Dermis blood vessel endothelial cell (primary cell): ENCODE measurements around the gene C1QTNF6. TPM values are rescaled to one million over a fixed set of nuclear protein-coding genes. Genes with fewer than 3 reads are reported as not detected.

Experiments
- DNase-seq: peaks from one replicate; pipeline ENCODE4 v3.0.0; 2010
- total RNA-seq: library from RNA; depleted of rRNA; stranded (reverse); fragments of >200 nt; gene quantifications from 2 replicates; pipeline ENCODE4 v1.2.3, GENCODE V29; 2014

C1QTNF6 gene
- total RNA-seq, 1 donor from 2014 or later = 3.1 TPM

- no peak for DNase-seq
These were observed 2.3 kb upstream of the C1QTNF6 start for GRCh38 chr22:37190262-37190780.

DNA sequence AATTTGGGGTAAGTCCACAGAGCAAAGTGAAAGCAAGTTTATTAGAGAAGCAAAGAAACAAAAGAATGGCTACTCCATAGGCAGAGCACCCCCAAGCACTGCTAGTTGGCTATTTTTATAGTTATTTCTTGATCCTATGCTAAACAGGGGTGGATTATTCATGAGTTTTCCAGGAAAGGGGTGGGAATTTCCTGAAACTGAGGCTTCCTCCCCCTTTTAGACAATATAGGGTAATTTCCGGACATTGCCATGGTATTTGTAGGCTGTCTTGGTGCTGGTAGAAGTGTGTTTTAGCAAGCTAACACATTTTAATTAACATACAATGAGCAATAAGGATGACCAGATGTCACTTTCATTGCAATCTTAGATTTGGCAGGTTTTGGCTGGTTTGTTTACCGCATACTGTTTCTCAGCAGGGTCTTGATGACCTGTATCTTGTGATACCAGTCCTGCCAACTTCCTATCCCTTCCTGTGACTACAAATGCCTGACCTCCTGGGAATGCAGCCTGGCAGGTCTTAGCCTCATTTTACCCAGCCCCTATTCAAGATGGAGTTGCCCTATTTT is 937 bp upstream of the C1QTNF6 start:
- DNase-seq = peak; percentile 91

GRCh38 chr22:37187552-37187890 is 526 bp downstream of the C1QTNF6 start:
- DNase-seq = peak; percentile 76

DNA sequence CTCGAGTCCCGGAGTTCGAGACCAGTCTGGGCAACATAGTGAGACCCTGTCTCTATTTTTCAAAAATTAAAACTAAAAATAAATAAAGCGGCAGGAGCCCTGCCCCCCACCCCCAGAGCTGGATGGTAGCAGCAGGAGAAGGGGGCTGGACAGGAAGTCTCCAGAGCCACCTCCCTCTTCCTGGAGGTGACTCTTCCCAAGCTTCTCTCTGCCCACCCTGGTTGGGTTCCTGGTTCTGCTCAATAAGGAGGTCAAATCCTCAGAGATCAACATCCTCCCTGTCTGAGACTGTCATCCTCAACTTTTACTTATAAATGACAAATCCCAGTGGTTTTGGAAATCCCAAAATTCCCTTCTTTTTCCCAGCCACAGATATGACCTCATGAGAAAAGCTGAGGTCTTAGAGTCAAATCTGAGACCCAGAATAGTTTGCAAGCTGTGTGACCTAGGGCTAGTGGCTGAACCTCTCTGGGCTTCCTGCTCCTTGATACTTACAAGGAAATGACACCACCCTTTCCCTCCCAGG is 987 bp downstream of the C1QTNF6 start:
- peak; percentile 59 for DNase-seq

GRCh38 chr22:37186228-37186996 is 1.6 kb downstream of the C1QTNF6 start:
- peak; percentile 94 for DNase-seq

DNA sequence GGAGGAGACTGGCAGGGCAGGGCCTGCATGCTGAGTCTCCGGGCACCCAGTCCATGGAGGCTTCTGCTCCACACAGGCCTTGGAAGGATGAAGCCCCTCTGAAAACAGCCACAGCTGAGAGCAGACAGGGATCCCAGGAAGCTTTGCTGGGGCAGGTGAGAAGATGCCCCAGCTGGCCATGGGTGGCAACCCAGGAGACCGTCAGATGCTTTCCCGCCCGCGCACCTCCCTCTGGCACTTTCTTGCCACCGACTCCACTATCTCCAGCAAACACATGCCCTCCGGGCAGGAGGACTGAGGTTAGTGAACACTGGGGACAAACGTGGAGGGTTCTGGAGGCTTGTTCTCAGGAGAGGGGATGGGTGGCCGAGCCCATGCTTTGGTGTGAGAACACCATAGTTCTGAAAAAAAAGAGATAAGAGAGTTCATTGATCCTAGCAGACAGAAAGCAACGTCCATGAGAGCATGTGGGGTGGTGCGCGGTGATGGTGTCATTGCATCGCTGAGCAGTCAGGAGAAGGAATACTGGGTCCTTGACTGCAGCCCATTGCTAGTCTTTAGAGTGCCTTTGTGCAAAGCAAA is 2.3 kb downstream of the C1QTNF6 start:
- DNase-seq = no peak

GRCh38 chr22:37184816-37185541 is 3.1 kb downstream of the C1QTNF6 start:
- DNase-seq = no peak

- DNase-seq = no peak
These were observed 3.7 kb downstream of the C1QTNF6 start for GRCh38 chr22:37184380-37184755.

GRCh38 chr22:37183432-37184379 is 4.3 kb downstream of the C1QTNF6 start:
- no peak for DNase-seq

DNA sequence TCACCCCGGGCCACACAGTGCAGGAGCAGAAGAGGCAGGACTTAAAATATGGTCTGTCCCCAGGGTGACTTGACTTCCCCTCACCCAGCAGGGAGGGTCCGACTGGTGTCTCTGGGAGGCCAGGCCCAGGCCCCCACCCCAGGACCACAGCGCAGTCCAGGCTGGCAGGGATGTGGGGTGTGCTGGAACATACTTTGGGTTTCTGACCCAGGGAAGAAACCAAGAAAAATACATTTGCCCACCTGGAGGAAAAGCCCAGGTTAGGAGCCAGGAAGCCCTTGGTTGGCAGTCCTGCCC is 5.2 kb downstream of the C1QTNF6 start:
- no peak for DNase-seq

DNA sequence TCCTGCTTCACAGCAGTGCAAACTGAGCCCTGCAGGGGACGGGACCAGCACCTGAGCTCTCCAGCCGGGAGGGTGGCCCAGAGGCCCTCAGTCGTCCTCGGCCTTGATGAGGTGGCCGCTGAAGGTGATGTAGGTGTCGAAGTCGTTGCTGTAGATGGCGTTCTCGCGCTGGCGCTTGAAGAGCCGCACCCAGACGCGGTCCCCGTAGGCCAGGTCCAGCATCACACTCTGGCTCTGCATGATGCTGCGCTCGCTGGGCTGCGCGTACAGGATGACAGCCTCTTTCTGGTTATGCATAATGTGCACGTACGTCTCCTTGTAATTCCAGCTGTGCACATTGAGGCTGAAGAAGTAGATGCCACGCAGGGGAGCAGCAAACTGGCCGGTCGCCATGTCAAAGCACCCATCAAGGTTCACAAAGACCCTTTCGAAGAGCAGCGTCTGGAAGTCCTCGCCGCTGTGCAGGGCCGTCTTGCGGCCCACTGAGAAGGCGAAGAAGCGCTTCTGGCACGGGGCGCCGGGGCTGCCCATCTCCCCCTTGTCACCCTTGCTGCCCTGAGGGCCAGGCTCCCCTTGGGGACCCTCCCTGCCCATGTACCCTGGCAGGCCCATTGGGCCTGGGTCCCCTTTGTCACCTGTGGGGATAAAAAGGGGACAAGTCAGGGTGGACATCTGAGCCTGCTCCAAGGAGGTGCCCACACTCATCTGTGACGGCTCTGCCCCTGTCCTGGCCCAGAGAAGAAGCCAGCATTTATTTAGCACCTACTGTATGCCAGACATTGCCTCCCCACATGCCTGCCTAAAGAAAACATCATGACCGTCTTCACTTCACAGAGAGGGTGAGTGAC is 5.7 kb downstream of the C1QTNF6 start:
- no peak for DNase-seq

GRCh38 chr22:37181681-37182080 is 6.4 kb downstream of the C1QTNF6 start:
- no peak for DNase-seq

DNA sequence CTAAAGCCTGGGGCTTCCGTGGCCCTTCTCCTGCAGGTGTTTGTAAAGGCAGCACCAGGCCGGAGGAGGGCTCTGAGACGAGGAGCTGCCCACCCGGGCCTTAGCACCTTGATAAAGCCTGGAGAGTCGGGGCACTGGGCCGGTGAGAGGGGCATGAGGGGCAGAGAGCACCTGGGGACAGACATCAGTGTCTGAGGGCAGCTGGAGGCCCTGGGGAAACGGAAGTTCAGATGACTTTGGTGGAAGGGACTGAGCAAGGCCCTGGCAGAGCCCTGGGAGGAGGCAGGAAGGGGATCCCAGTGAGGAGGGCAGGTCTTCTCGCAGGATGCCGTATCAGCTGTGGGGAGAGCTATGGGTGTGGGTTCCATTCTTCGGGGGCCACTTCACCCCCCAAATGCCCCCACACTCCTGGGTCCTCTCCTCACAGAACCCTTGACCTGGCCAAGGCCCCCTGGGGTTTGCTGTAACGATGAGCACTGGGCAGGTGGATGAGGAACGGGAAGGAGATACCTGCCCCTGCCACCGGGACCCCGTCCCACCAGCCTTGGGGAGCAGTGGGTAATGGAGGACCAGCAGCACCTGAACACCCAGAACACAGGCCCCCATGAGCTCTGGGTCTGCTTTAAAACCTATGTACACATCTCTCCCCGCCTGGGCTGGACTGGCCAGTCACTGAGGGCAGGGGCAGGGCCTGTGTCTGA is 7.4 kb downstream of the C1QTNF6 start:
- no peak for DNase-seq

DNA sequence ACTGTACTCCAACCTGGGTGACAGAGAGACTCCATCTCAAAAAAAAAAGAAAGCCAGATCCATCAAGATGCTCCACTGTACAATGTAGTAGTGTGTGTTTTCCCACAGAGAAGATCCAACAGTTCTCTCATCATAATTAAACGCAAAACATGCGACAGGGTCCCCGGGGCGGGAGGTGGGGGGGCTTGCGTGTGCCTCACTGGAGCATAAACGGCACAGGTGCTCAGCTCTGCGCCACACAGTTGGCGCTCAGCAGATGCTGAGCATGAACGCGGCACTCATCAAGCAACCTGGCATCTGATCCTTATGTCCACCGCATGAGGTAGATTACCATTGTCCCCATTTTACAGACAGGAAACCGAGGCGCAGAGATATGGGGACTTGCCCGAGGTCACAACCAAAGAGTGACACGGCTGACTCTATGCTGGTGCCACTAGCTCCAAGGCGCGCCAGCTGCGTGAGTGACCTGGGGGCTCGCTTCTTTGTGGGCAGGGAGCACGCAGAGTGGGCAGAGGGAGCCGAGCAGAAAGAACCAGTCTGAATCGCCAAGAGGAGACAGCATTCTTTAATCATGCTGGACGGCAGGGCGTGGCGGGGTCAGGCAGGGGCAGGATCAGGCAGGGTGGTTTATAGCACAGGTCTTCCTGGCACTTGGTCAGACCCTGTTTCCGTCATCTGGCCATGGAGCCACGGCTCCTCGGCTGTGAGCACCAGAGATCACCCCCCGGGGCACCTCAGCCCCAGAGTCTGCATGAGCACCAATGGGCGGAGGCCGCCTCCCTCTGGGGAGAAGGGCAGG is 8.2 kb downstream of the C1QTNF6 start:
- no peak for DNase-seq

GRCh38 chr22:37179126-37179470 is 8.9 kb downstream of the C1QTNF6 start:
- no peak for DNase-seq

- peak; percentile 68 for DNase-seq
These were observed 9.5 kb downstream of the C1QTNF6 start for GRCh38 chr22:37178350-37179125.

DNA sequence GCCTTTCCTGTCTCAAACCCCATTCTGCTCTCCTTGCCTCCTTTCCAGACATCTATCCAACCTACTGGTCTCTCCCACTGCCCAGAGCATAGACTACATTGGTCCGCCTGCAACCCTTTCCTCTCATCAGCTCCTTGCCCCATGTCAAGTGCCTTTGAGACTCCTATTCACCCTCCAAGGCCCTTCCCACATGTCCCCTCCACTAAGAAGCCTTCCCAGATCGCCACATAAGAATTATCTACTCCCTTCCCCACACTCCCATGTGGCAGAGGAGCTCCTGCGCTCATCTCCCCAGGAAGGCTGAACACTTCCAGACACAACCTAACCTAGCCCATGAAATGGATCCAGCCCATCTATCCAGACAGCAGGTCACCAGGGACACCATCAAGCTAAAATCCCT is 10.3 kb downstream of the C1QTNF6 start:
- no peak for DNase-seq

DNA sequence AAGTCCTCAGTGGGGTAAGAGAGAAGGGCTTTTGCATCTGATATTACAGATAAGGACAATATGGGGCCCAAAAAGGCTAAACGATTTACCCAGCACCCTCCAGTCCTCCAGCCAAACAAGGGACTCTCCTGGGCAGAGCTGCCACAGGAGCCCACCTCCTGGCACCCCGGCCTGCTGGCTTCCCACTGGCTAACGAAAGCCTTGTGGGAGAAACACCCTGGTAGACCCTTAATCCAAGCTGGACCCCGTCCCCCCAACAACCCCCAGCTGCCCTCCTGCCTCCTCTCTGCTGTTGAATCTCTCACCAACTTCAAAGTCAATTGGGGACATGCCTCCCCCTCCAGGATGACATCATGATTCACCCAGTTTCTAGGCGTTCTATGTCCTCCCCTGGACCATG is 10.8 kb downstream of the C1QTNF6 start:
- DNase-seq = no peak

GRCh38 chr22:37176464-37177061 is 11.5 kb downstream of the C1QTNF6 start:
- DNase-seq = peak; percentile 94
